Measurements from ENCODE around the gene PHLPP1.

DNA sequence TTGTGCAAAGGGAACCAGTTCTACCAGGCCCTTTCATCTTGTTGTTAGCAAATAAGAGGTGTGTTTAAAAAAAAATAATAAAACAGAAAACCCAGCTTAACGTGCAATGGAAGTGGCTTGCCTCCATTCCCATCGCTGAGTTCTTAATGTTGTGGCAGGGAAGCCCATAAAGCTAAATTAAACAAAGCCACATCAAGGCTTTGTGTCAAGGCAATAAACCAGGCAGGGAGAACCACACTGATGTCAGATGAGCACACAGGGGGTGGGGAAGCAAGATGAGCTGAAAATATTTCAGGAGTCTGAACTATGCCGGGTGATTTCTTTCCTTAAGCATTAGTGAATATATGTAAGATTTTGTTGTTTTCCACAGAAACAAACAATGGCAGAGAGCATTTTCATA, 73.5 kb downstream of the PHLPP1 start:
- TF ChIP-seq RBBP5 (IDR thresholded peaks at IDR 0.05; ENCODE audit: borderline replicate concordance, insufficient read depth, low read length, poor library complexity, severe bottlenecking) = no peak
- TF ChIP-seq NRF1 (conservative IDR thresholded peaks at IDR 0.05 in 1 of 2, IDR thresholded peaks at IDR 0.05 in 1 of 2) = no peak
- no peak for TF ChIP-seq FOXM1 (IDR thresholded peaks at IDR 0.05; ENCODE audit: low read depth)
- no peak for TF ChIP-seq FOXM1 (CRISPR knock-in tag; IDR thresholded peaks at IDR 0.05; ENCODE audit: low read depth)
